GM12874 (cell line): ENCODE data around the gene FBXL4.
A peak's percentile ranks its signal among the peaks of the same experiment; 100 is the strongest.

ENCODE experiments used
- TF ChIP-seq, protein P1 (sequence below): IDR thresholded peaks from 2 replicates; pipeline ENCODE4 v1.5.1; 2011; ENCODE audit warnings: low read depth, mild to moderate bottlenecking, control low read depth, low read length, moderate library complexity; ENCODE audit not compliant: insufficient read depth

The FBXL4 gene

DNA sequence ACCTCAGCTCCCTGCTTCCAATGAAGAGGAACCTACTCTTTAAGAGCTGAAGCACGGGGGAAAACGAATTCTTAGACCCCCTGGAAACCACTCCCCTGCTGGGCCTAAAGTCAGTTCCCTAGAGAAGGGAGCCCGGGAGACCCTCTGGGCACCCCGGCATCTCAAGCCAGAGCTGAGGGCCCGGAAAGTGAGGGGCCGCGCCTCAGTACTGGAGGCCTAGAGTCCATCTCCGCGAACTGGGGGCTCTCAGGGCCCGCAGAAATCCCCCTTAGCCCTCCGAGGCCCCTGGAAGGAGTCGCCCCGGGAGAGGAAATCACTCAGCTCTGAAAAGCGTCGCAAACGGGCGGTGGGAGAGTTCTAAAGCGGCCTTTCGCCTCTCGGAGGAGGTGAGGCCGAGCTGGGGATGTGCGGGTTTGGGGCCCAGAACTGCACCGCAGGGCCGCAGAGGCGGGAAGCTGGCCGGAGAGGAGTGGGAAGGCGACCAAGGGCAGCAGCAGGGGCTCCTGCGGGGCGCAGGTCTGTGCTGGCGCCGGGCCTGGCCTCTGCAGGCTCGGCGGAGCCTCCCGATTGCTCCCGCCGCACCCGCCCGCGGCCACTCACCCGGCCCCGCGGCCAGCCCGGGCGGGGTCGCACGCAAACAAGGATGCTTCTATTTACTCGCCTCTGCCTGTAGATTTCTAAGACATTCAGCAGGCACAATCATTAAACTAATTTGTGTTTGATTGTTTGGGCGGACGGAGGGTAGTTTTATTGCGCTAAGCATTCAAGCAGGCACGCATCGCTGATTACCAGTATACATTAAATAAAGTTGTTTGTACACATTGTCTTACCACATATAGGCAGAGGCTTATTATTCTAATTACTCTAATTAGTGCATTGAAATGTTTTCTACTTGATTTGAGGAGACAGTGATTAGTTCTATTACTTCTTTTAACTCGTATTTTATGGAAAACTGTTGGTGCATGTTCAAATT, 104.2 kb downstream of the FBXL4 start:
- TF ChIP-seq, protein P1, sequence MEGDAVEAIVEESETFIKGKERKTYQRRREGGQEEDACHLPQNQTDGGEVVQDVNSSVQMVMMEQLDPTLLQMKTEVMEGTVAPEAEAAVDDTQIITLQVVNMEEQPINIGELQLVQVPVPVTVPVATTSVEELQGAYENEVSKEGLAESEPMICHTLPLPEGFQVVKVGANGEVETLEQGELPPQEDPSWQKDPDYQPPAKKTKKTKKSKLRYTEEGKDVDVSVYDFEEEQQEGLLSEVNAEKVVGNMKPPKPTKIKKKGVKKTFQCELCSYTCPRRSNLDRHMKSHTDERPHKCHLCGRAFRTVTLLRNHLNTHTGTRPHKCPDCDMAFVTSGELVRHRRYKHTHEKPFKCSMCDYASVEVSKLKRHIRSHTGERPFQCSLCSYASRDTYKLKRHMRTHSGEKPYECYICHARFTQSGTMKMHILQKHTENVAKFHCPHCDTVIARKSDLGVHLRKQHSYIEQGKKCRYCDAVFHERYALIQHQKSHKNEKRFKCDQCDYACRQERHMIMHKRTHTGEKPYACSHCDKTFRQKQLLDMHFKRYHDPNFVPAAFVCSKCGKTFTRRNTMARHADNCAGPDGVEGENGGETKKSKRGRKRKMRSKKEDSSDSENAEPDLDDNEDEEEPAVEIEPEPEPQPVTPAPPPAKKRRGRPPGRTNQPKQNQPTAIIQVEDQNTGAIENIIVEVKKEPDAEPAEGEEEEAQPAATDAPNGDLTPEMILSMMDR, result no peak

DNA sequence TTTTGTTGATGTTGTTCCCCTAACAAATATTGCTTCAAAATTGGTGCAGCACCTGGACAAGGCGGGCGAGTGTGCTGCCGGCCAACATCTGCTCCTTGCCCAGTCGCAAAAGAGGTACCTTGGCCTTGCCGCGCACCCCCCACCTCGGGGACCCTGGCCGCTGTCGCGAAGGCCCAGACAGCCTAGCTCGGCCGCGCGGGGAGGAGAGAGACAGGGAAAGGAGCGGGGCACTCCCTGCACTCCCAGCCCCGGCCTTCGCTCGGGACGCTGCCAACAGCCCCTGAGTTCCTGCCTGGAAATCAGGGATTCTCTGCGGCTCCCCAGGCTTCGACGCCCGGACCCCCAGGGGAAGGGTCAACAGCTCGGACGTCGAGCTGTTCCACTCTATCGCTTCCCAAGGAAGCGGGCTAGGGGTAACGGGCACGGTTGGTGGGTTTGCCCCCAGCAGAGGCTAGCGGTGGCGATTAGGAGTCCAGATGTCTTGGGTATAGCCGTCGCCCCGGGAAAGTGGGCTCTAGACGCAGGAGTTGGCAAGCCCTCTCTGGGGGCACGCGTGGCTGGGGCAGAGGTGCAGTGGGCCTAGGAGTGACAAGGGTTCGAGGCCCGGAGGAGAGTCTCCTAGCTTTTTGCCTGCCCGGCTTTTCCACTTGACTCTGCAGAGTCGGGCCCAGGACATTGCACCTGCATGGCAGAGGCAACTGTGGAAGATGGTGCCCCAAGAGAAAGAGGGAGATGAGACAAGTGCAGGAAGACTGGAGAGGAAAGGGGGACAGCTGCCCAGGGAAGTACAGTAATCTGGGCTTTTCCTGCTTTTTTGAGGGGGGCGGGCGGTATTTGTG, 105.2 kb downstream of the FBXL4 start:
- TF ChIP-seq, protein P1, result no peak

DNA sequence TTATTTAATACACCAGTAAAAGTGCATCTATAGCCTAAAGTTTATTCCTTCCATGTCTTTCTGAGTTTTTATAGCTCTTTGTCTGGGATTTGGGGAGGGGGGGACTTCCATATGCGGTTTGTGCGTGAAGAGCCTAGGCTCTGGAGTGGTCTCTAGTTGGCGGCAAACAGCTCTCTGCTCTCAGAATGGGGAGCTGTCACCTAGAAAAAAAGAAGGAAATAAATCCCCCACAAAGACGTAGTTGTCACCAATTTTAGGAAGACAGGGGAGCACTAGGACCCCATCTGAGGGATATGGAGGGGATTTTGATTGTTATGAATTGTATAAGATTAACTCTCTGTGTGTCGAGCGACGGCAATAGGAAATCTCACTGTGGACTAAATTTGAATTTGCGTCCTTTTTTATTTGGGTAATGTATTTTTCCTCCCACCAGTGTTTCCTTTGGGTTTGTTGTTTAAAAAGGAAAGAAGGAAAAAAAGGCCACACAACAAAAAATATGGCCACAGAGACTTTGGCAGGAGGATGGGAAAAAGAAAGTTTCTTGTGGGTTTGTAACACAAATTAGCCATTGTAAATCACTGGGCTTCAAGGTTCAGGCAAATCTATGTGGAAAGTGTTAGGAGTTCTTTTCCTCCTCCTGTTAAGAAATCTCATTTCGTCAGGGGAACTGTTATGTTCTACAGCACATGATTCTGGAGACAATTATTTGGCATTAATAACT, 106.0 kb downstream of the FBXL4 start:
- TF ChIP-seq, protein P1, result no peak

DNA sequence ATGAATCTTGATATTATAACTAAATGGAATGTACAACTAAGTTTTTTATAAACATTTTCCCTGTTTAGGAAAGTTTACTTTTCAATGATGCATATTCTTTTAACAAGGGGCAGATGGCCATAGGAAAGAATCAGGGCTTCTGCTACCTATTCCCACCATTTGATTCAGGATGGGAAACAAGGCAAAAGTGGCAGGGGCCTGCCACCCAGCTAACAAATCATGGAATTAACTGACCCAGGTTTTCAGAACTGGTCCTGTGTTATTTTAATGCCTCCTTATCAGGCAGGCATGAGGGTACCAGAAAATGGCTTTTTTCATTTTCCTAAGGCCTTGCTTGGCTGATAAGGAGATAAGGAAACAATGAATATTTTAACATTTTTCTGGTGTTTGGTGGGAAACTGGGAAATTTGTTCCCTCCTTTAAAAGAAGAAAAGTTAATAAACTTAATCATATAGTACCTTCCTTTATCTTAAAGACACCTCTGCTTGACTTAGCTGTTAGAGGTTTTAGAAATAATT, 106.7 kb downstream of the FBXL4 start:
- TF ChIP-seq, protein P1, result no peak

DNA sequence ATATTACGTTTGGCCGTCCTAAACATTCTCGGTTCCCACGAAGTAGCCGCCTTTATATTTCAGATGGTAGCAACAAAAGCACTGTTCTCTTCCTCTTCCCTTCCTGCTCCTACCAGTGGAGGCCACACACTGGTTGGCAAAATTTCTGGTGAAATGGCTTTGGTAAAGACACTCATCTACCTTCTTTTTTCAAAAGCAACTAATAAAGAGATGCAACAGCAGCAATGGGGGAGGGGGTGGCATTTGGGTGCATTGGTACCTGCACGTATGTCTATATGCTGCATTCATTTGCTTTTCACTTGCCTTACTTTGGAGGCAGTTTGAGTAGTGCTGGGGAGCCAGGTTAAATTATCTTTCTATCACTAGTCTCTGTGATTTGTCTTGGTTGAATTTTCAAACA, 107.4 kb downstream of the FBXL4 start:
- TF ChIP-seq, protein P1, result no peak

DNA sequence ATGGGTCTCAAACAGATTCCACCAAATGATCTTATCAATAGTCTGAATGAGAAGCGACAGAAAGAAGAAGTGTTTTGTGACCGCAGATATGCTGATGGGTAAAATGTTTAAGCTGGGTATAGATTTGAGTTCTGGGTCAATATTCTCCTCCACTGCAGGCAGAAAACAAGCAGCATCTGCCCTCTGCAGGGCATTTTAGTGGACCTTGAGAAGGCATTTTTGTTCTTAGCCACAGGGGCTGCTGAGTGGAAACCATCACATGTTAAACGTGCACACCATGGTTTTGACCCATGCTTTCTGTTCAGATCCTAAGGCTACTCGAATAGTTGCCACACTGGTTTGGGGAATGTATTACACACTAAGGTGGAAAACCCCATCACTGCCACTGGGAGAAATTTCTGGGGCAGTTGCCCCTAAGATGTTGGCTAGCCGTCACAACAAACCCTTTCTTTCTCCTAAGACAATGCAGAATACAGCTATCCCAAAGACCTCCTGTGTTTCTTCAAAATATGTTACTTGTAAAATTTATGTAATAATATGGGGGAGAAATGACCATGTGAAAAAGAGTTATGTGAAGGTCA, 107.9 kb downstream of the FBXL4 start:
- TF ChIP-seq, protein P1, result peak; percentile 13; the same call in 1 of the 2 replicates

DNA sequence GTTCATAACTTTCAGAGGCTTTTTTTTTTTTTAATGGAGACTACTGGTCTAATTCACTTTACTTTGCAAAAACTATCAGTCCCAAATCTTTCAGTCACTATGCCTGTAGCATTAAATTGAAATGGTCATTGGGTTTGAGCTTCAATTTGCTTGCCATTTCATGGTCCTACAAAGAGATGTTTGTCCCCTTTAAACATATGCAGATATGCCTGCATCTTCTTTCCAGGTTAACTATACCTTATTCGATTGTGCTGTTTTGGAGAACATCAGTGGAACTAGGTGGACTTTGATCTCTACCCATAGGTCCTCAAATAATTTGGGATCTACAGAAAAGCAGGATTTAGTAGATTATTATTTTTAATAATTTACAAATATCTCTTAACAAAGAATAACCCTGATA, 108.8 kb downstream of the FBXL4 start:
- TF ChIP-seq, protein P1, result no peak
